PC-9 (cell line): ENCODE data around the gene SLC9A9.

Experiments
- CTCF ChIP-seq: fragments of 200-600 bp; sonication (generic); conservative IDR thresholded peaks from 2 replicates; pipeline ENCODE4 v1.6.1; 2017; ENCODE audit warnings: mixed run types, antibody characterized with exemption, mild to moderate bottlenecking, moderate library complexity
- EZH2 ChIP-seq: fragments of 200-600 bp; sonication (generic); IDR thresholded peaks from 2 replicates; pipeline ENCODE4 v1.8.0; 2017; ENCODE audit warnings: antibody characterized with exemption, low read depth

- TF ChIP-seq CTCF (no peak), EZH2 (no peak)
These were observed 499.6 kb downstream of the SLC9A9 start for GRCh38 chr3:143348486-143349327.
